Astrocyte (in vitro differentiated cells and primary cell): ENCODE measurements around the gene TRIO. TPM values are rescaled to one million over a fixed set of nuclear protein-coding genes. Genes with fewer than 3 reads are reported as not detected.

ENCODE experiments used
- DNase-seq: peaks from one replicate; pipeline ENCODE4 v3.0.0-alpha.2; 2010; ENCODE audit warnings: low read depth
- FAIRE-seq: peaks from 2 replicates; lab custom pipeline; 2011; peaks lifted over from hg19 to GRCh38; lab: Jason Lieb, UNC
- H2AFZ ChIP-seq: 2 replicates; pipeline ENCODE4 v1.6.0; 2012; ENCODE audit warnings: low read depth, low read length, inconsistent platforms
- H3K27ac ChIP-seq: 2 replicates; pipeline ENCODE4 v1.5.1; 2011; ENCODE audit warnings: low read depth, low read length, inconsistent platforms
- H3K27me3 ChIP-seq: 2 replicates; pipeline ENCODE4 v1.6.0; 2011; ENCODE audit warnings: low read length, inconsistent platforms; ENCODE audit not compliant: insufficient read depth
- H3K36me3 ChIP-seq: 2 replicates; pipeline ENCODE4 v1.5.1; 2011; ENCODE audit warnings: low read length, inconsistent platforms; ENCODE audit not compliant: insufficient read depth
- H3K4me1 ChIP-seq: 2 replicates; pipeline ENCODE4 v1.5.1; 2011; ENCODE audit warnings: low read length, inconsistent platforms; ENCODE audit not compliant: insufficient read depth
- H3K4me2 ChIP-seq: 2 replicates; pipeline ENCODE4 v1.6.0; 2012; ENCODE audit warnings: low read length, inconsistent platforms
- H3K4me3 ChIP-seq: 2 replicates; pipeline ENCODE4 v1.5.1; 2011; ENCODE audit warnings: low read depth, mild to moderate bottlenecking, low read length, inconsistent platforms; ENCODE audit not compliant: insufficient read depth
- H3K79me2 ChIP-seq: 2 replicates; pipeline ENCODE4 v1.6.0; 2012; ENCODE audit warnings: mild to moderate bottlenecking, low read length, inconsistent platforms; ENCODE audit not compliant: insufficient read depth
- H3K9ac ChIP-seq: 2 replicates; pipeline ENCODE4 v1.6.0; 2012; ENCODE audit warnings: mild to moderate bottlenecking, low read length, inconsistent platforms
- H3K9me3 ChIP-seq: 2 replicates; pipeline ENCODE4 v1.5.1; 2012; ENCODE audit warnings: low read depth, mild to moderate bottlenecking, low read length, inconsistent platforms; ENCODE audit not compliant: insufficient read depth
- H4K20me1 ChIP-seq: 2 replicates; pipeline ENCODE4 v1.6.0; 2012; ENCODE audit warnings: low read length, inconsistent platforms; ENCODE audit not compliant: insufficient read depth
- H3K27ac Mint-ChIP-seq: one replicate; pipeline ENCODE4 v1.8.0; 2021; ENCODE audit warnings: mild to moderate bottlenecking, mixed read lengths; ENCODE audit not compliant: unreplicated experiment
- H3K27me3 Mint-ChIP-seq: one replicate; pipeline ENCODE4 v1.8.0; 2021; ENCODE audit warnings: low read depth, mixed read lengths; ENCODE audit not compliant: unreplicated experiment
- H3K36me3 Mint-ChIP-seq: one replicate; pipeline ENCODE4 v1.8.0; 2021; ENCODE audit warnings: low read depth, mixed read lengths; ENCODE audit not compliant: unreplicated experiment
- H3K4me1 Mint-ChIP-seq: one replicate; pipeline ENCODE4 v1.8.0; 2021; ENCODE audit warnings: low read depth, mixed read lengths; ENCODE audit not compliant: unreplicated experiment
- H3K4me3 Mint-ChIP-seq: one replicate; pipeline ENCODE4 v1.8.0; 2021; ENCODE audit warnings: mild to moderate bottlenecking, moderate library complexity, mixed read lengths; ENCODE audit not compliant: unreplicated experiment
- H3K9me3 Mint-ChIP-seq: one replicate; pipeline ENCODE4 v1.8.0; 2021; ENCODE audit warnings: mild to moderate bottlenecking, mixed read lengths; ENCODE audit not compliant: unreplicated experiment
- CTCF ChIP-seq: IDR thresholded peaks from 2 replicates; pipeline ENCODE4 v1.5.1; 2011; ENCODE audit warnings: low read depth, mild to moderate bottlenecking, inconsistent platforms, low read length, moderate library complexity; ENCODE audit not compliant: insufficient read depth
- EZH2 ChIP-seq: IDR thresholded peaks from 2 replicates; pipeline ENCODE4 v1.6.1; 2012; ENCODE audit warnings: mild to moderate bottlenecking, low read length, inconsistent platforms; ENCODE audit not compliant: insufficient read depth
- total RNA-seq: library from RNA; stranded (reverse); gene quantifications from 2 replicates; pipeline ENCODE4 v1.2.1, GENCODE V29; 2021

Gene TRIO
- total RNA-seq, 1 donor from 2014 or later, result 347 TPM

- H3K27ac ChIP-seq, result no peak overlapping the region
- FAIRE-seq (no peak), DNase-seq (no peak)
- no peak overlapping the region for H3K4me2 ChIP-seq
- H3K79me2 ChIP-seq, result peaks cover 10% of the 10 kb centered on the region
- Mint-ChIP-seq H3K36me3 (peaks cover 25% of the 10 kb centered on the region), H3K4me3 (no peak overlapping the region), H3K27me3 (no peaks in the 10 kb centered on the region), H3K27ac (no peak overlapping the region), H3K4me1 (peaks cover 8% of the 10 kb centered on the region), H3K9me3 (no peaks in the 10 kb centered on the region)
- TF ChIP-seq CTCF, result no peak
- peaks cover 24% of the 10 kb centered on the region for H3K36me3 ChIP-seq
- no peak overlapping the region for H3K9ac ChIP-seq
- no peak overlapping the region for H3K4me3 ChIP-seq
- H2AFZ ChIP-seq, result no peak overlapping the region
- no peaks in the 10 kb centered on the region for H3K4me1 ChIP-seq
- H3K9me3 ChIP-seq, result no peaks in the 10 kb centered on the region
- H3K27me3 ChIP-seq, result no peaks in the 10 kb centered on the region
- peaks cover 48% of the 10 kb centered on the region for H4K20me1 ChIP-seq
Measured at GRCh38 chr5:14510880-14511279, 367.7 kb downstream of the TRIO start.

GRCh38 chr5:14512574-14512973, 369.4 kb downstream of the TRIO start:
- FAIRE-seq (no peak), DNase-seq (no peak)
- Histone ChIP-seq H3K4me3 (no peak overlapping the region), H4K20me1 (peaks cover 31% of the 10 kb centered on the region), H3K27me3 (no peaks in the 10 kb centered on the region), H2AFZ (no peak overlapping the region), H3K9me3 (no peaks in the 10 kb centered on the region), H3K9ac (no peak overlapping the region), H3K4me2 (no peak overlapping the region), H3K36me3 (peaks cover 12% of the 10 kb centered on the region), H3K27ac (no peak overlapping the region), H3K4me1 (no peaks in the 10 kb centered on the region), H3K79me2 (no peaks in the 10 kb centered on the region)
- Mint-ChIP-seq H3K27me3 (peaks cover 3% of the 10 kb centered on the region), H3K4me3 (no peak overlapping the region), H3K9me3 (no peaks in the 10 kb centered on the region), H3K27ac (no peak overlapping the region), H3K36me3 (peaks cover 17% of the 10 kb centered on the region), H3K4me1 (peaks cover 8% of the 10 kb centered on the region)
- TF ChIP-seq EZH2, result no peak
- no peak for TF ChIP-seq CTCF

GRCh38 chr5:14513266-14513665, 370.1 kb downstream of the TRIO start:
- no peak overlapping the region for H3K27ac Mint-ChIP-seq
- FAIRE-seq (no peak), DNase-seq (no peak)
- no peak overlapping the region for H3K4me3 ChIP-seq
- H3K4me2 ChIP-seq, result no peak overlapping the region
- peaks cover 5% of the 10 kb centered on the region for H3K36me3 ChIP-seq
- H3K79me2 ChIP-seq, result no peaks in the 10 kb centered on the region
- no peaks in the 10 kb centered on the region for H3K9me3 Mint-ChIP-seq
- H3K27me3 Mint-ChIP-seq, result peaks cover 6% of the 10 kb centered on the region
- no peak overlapping the region for H3K9ac ChIP-seq
- H2AFZ ChIP-seq, result no peak overlapping the region
- H3K4me3 Mint-ChIP-seq, result no peak overlapping the region
- no peaks in the 10 kb centered on the region for H3K27me3 ChIP-seq
- peaks cover 8% of the 10 kb centered on the region for H3K4me1 Mint-ChIP-seq
- TF ChIP-seq CTCF, result no peak
- TF ChIP-seq EZH2, result no peak
- no peak overlapping the region for H3K27ac ChIP-seq
- H3K4me1 ChIP-seq, result no peaks in the 10 kb centered on the region
- H3K36me3 Mint-ChIP-seq, result peaks cover 11% of the 10 kb centered on the region
- no peaks in the 10 kb centered on the region for H3K9me3 ChIP-seq
- peaks cover 24% of the 10 kb centered on the region for H4K20me1 ChIP-seq
